GM13977 (cell line): ENCODE measurements around the gene DRD3.

ENCODE experiments used
- DNase-seq: peaks from one replicate; pipeline ENCODE4 v3.0.0; 2012; ENCODE audit warnings: low spot score
- in situ Hi-C: fragments of 300-500 bp; cut with MboI; formaldehyde crosslinking; loops from one replicate; pipeline ENCODE4 v1.12.0; 2022; ENCODE audit warnings: low sequenced_read_pairs, low pct_unique_long_range_greater_than_20kb, mixed read lengths, inconsistent platforms; ENCODE audit not compliant: unreplicated experiment
- TF ChIP-seq, protein P1 (sequence below): IDR thresholded peaks from 2 replicates; pipeline ENCODE4 v1.5.1; 2012; ENCODE audit warnings: mild to moderate bottlenecking, control low read depth; ENCODE audit not compliant: insufficient read depth; ENCODE audit errors: extremely low read depth, missing control alignments

DRD3 gene

DNA sequence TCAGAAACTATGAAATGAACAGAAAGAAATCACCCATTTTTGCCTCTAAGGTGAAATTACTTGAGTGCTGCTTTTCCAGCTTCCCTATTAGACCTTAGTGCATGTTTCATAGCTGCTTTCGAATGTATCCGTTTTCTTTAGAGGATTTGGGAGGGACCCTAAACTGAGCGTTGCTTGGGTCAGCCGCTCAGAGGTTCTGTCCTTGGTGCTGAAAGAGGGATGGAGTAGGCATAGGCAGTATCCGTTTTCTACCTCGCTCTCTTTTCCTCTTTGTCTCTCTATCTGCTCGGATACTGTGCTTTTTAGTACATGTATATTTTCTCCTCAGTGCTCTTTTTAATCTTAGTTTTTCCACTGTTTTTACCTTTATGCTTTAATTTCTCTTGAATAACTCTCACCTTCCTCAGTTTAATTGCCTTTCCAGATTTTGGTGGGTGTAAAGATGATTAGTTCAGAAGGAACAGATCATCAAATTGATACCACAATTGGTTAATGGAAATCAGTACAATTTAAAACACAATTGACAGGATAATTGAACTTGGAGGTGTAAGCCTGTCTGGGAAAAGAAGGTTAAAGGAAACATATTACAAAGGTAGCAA is at the start of gene DRD3:
DRD3 (minus strand) TSS at position 283 of the 599 bp plus-strand sequence. CDS start 7,060 bp downstream, outside the sequence.
- DNase-seq: no peak
- TF ChIP-seq, protein P1, sequence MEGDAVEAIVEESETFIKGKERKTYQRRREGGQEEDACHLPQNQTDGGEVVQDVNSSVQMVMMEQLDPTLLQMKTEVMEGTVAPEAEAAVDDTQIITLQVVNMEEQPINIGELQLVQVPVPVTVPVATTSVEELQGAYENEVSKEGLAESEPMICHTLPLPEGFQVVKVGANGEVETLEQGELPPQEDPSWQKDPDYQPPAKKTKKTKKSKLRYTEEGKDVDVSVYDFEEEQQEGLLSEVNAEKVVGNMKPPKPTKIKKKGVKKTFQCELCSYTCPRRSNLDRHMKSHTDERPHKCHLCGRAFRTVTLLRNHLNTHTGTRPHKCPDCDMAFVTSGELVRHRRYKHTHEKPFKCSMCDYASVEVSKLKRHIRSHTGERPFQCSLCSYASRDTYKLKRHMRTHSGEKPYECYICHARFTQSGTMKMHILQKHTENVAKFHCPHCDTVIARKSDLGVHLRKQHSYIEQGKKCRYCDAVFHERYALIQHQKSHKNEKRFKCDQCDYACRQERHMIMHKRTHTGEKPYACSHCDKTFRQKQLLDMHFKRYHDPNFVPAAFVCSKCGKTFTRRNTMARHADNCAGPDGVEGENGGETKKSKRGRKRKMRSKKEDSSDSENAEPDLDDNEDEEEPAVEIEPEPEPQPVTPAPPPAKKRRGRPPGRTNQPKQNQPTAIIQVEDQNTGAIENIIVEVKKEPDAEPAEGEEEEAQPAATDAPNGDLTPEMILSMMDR: no peak
- in situ Hi-C loops: no loop called here

DNA sequence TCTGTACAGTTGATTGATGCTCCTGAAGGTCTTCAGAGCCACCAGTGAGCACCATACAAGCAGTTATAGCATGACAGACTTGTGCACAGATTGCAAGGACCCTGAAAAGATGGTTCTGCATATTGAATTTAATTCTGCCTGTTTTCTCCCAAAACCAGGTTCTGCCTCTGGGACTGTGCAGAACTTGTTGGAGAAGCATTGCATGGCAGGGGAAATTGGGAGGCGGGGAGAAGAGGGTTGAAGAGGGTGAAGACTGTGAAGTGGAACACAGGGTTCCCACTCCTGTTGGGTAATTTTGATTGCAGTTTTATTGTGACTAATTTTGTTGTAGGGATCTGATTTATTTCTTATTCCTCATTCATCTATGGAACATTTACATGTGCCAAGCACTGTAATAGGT is 48.2 kb upstream of the DRD3 start:
- no peak for DNase-seq
- in situ Hi-C loops: no loop called here
- TF ChIP-seq, protein P1: no peak

DNA sequence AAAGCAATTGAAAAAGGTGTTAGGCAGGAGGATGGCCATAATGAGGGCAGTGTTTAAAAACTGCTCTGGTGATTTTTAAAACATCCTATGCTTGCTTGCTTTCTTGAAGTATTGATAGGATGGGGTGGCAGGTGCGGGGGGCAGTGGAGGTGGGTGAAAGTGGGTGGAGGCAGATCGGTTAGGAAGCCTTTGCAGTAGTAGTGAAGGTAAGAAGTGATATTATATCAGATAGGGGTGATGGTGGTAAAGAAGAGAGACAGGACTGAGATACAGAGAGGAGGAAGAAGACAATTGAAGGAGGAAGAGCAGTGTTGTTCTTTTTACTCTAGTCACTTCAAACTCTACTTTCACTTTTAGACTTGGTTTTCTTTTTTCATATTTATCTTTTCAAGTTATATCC is 47.5 kb upstream of the DRD3 start:
- in situ Hi-C loops: no loop called here
- TF ChIP-seq, protein P1: no peak
- no peak for DNase-seq

DNA sequence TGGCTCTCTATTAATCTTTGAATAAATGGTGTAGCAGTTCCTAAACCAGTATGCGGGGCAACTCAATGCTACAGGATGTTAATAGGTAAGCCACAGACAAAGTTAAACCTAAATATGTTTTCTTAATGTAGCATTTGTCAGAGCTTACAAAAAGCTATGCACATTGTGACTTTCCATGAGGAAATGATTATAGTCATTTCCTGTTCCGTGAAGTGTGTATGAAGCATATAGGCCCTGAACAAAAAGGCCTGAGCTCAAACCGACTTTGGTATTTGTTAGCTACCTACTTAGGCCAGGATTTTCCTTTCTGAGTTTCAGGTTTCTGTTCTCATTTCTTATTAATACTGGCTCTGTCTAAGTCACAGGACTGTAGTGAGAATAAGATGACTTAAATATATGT is 44.3 kb upstream of the DRD3 start:
- in situ Hi-C loops: no loop called here
- peak; percentile 7 for DNase-seq
- TF ChIP-seq, protein P1: no peak

DNA sequence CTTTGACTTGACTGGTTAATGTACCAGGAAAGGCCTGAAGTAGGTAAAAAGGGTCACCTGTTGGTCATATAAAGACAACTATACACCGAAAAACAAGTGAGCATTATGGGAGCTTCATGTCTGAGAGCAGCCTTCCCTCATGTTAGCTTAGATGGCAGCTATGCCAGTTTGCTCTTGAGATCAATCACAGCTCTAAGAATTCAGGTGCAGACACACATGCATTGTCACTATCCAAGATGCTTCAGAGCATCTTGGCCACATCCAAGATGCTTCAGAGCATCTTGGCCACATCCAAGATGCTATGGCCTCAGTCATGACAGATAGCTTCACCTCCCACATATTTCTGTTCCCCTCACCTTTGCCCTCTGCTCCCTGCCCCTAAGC is 43.0 kb upstream of the DRD3 start:
- no peak for DNase-seq
- in situ Hi-C loops: no loop called here
- TF ChIP-seq, protein P1: no peak

- TF ChIP-seq, protein P1: no peak
- in situ Hi-C loops: no loop called here
- no peak for DNase-seq
These were observed 42.5 kb upstream of the DRD3 start for GRCh38 chr3:114221165-114221880.

GRCh38 chr3:114219741-114220140 is 40.9 kb upstream of the DRD3 start:
- DNase-seq: no peak
- in situ Hi-C loops: no loop called here
- TF ChIP-seq, protein P1: no peak
